AG04449 (cell line): ENCODE data around the gene NFKB2.

Experiments
- CTCF ChIA-PET: fragments of 350-600 bp; formaldehyde crosslinking; extraction: SDS; loops from one replicate; lab custom pipeline; 2021; ENCODE audit warnings: antibody characterized with exemption; lab: Yijun Ruan, JAX
- POLR2A ChIA-PET: fragments of 400-600, 350-600 bp; formaldehyde crosslinking; extraction: SDS; loops from one replicate; lab custom pipeline; 2020; ENCODE audit warnings: antibody characterized with exemption, inconsistent platforms; lab: Yijun Ruan, JAX
- DNase-seq: peaks from one replicate; pipeline ENCODE4 v3.0.0-alpha.2; 2010; ENCODE audit warnings: low read depth, low spot score
- H3K4me3 ChIP-seq: 2 replicates; pipeline ENCODE4 v1.5.1; 2011; ENCODE audit warnings: low read depth, mild to moderate bottlenecking, control low read depth, low read length
- TF ChIP-seq, protein P1 (sequence below): IDR thresholded peaks from one replicate; pipeline ENCODE4 v1.5.1; 2011; ENCODE audit warnings: mild to moderate bottlenecking, moderate library complexity, low read length, control low read depth, inconsistent platforms; ENCODE audit not compliant: insufficient read depth; ENCODE audit errors: missing control alignments

The NFKB2 gene

DNA sequence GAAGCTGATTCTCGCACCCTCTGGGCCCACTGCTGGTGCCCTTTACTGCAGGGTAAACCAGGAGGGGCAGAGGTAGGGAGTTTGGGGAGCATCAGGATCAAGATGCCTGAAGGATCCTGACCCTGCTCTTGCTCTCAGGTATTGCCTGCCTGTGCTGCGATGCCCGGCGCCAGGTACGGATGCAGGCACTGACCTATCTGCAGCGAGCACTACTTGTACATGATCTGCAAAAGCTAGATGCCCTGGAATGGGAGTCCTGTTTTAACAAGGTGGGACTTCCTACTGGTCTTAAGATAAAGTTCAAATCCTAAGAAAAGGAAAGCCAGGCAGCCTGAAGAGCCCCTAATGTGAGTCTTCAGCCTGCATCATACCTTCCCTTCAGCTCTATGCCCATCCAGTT is 16.1 kb upstream of the NFKB2 start:
- ChIA-PET POLR2A (no interaction called here), CTCF (interaction anchor here (0.9 to 8.6 kb wide), 6 partner anchors 10 to 205 kb away, joined by 3 to 111 read pairs (median 4); partner anchors contain the start of gene NFKB2)
- no peak overlapping the region for H3K4me3 ChIP-seq
- TF ChIP-seq, protein P1, sequence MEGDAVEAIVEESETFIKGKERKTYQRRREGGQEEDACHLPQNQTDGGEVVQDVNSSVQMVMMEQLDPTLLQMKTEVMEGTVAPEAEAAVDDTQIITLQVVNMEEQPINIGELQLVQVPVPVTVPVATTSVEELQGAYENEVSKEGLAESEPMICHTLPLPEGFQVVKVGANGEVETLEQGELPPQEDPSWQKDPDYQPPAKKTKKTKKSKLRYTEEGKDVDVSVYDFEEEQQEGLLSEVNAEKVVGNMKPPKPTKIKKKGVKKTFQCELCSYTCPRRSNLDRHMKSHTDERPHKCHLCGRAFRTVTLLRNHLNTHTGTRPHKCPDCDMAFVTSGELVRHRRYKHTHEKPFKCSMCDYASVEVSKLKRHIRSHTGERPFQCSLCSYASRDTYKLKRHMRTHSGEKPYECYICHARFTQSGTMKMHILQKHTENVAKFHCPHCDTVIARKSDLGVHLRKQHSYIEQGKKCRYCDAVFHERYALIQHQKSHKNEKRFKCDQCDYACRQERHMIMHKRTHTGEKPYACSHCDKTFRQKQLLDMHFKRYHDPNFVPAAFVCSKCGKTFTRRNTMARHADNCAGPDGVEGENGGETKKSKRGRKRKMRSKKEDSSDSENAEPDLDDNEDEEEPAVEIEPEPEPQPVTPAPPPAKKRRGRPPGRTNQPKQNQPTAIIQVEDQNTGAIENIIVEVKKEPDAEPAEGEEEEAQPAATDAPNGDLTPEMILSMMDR, result no peak
- no peak for DNase-seq

DNA sequence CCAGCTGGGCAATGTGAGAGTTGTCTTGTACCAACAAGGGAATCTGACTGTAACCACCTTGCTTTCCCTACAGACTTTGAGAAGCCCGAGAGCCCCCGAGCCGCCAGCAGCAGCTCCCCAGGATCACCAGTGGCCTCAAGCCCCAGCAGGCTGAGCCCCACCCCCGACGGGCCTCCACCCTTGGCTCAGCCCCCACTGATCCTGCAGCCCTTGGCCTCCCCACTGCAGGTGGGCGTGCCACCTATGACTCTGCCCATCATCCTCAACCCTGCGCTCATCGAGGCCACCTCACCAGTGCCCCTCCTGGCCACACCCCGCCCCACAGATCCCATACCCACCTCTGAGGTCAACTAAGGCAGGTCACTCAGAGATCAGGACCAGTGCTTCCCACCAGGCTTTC is 13.5 kb upstream of the NFKB2 start:
- TF ChIP-seq, protein P1, result no peak
- no peak for DNase-seq
- CTCF ChIA-PET, result interaction anchor here (0.9 to 8.6 kb wide), 7 partner anchors 14 to 212 kb away, joined by 3 to 111 read pairs (median 4); partner anchors contain the start of gene NFKB2
- POLR2A ChIA-PET, result no interaction called here
- no peak overlapping the region for H3K4me3 ChIP-seq

DNA sequence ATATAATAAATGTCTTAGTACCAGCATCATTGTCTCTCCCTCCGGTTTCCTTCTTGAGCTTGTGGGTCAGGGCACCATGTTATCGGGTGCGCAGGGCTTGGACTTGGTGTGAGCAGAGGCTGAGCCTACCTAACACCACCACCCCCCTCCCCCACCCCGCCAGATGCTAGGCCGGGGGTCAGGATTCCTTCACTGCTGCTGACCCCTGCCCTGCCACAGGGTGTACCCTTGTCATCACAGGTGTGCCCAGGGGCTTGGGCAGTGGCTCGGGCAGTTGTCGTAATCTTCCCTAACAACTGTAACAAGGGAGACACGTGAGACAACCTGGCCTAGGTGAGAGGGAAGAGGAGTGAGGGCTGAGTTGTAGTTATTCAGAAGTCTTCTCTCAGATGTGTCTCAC is 12.6 kb upstream of the NFKB2 start:
- ChIA-PET CTCF (interaction anchor here (1.0 to 8.6 kb wide), 4 partner anchors 13 to 201 kb away, joined by 3 to 111 read pairs (median 5); partner anchors contain the start of gene NFKB2), POLR2A (no interaction called here)
- H3K4me3 ChIP-seq, result no peak overlapping the region
- DNase-seq, result no peak
- TF ChIP-seq, protein P1, result no peak

DNA sequence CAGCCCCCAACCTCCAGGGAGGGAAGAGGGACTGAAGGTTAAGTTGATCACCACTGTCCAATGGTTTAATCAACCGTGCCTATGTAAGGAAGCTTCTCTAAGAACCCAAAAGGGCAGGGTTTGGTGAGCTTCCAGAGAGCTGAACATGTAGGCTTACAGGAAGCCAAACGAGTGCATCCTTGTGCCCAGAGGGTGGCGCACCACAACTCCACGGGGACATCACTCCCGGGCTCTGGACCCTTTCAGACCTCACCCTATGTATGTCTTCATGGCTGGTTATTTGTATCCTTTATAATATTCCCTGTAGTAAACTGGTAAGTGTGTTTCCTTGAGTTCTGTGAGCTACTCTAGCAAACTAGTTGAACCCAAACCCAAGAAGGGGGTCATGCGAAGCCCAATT is 11.5 kb upstream of the NFKB2 start:
- ChIA-PET POLR2A (interaction anchor here (0.6 kb wide), 1 partner anchor 34 kb away, joined by 3 read pairs; no protein-coding TSS in a partner anchor), CTCF (interaction anchor here (0.8 to 8.6 kb wide), 9 partner anchors 10 to 215 kb away, joined by 3 to 111 read pairs (median 5); partner anchors contain the start of gene NFKB2)
- no peak for DNase-seq
- no peak overlapping the region for H3K4me3 ChIP-seq
- TF ChIP-seq, protein P1, result peak; percentile 26

- ChIA-PET CTCF (interaction anchor here (0.8 to 8.6 kb wide), 14 partner anchors 9 to 216 kb away, joined by 3 to 111 read pairs (median 4); partner anchors contain the start of gene NFKB2), POLR2A (interaction anchor here (0.6 kb wide), 1 partner anchor 35 kb away, joined by 3 read pairs; no protein-coding TSS in a partner anchor)
- TF ChIP-seq, protein P1, result no peak
- no peak overlapping the region for H3K4me3 ChIP-seq
- DNase-seq, result no peak
Measured at GRCh38 chr10:102384606-102385429, 10.7 kb upstream of the NFKB2 start.

- TF ChIP-seq, protein P1, result no peak
- CTCF ChIA-PET, result interaction anchor here (0.6 to 2.2 kb wide), 6 partner anchors 10 to 160 kb away, joined by 3 to 18 read pairs (median 4); no protein-coding TSS in a partner anchor
Measured at GRCh38 chr10:102389894-102390293, 5.6 kb upstream of the NFKB2 start.

More at GRCh38 chr10:102389894-102390293, 5.6 kb upstream of the NFKB2 start:
- POLR2A ChIA-PET, result no interaction called here
- H3K4me3 ChIP-seq, result no peak overlapping the region
- no peak for DNase-seq
